ENCODE results near the gene CPAMD8. TPM values are rescaled to one million over a fixed set of nuclear protein-coding genes. Genes with fewer than 3 reads are reported as not detected.

Gene CPAMD8
- total and polyA plus RNA-seq, 2 of the 8 experiments (the other 6 are each of a cell fraction or from before 2014, with no cell fraction given) = 6.1 to 9.2 TPM

DNA sequence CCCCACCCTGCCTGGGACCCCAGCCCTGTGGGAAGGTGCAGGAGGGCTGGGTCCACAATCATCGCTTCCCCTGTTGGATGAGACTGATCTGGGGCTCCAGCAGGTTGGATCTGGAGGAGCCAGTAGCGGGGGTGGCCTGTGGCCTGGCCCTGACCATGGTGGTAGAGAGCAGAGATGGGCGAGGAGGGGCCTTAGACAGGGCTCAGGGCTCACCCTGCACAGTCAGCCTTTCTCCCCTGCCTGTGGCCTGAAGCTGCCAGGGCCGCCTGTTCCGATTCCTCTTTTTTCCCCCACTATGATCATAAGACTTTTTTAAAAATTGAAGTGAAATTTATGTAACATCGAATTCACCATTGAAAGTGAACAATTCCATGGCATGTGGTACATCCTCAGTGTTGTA is 179.2 kb downstream of the CPAMD8 start:
- Histone ChIP-seq H3K23ac (ENCODE audit: insufficient read length) (no peak overlapping the region), H2BK20ac (ENCODE audit: low read length) (no peak overlapping the region), H3K27me3 (replicated peaks in 1 of 4; ENCODE audit: control insufficient read depth in 3 of 4, extremely low read depth in 1 of 4, insufficient read depth in 3 of 4, low read length in 3 of 4) (no peaks in the 10 kb centered on the region), H4K8ac (ENCODE audit: extremely low read depth, insufficient read depth, low read length) (no peak overlapping the region), H2BK12ac (ENCODE audit: low read depth, low read length) (no peak overlapping the region), H2AFZ (ENCODE audit: low read length) (no peak overlapping the region), H3K79me2 (ENCODE audit: control insufficient read depth in 1 of 2, insufficient read depth in 2 of 2, low read length in 2 of 2) (no peaks in the 10 kb centered on the region; a peak in 1 of 4 replicates), H3K27ac (ENCODE audit: low read depth, low read length) (no peak overlapping the region), H3K23me2 (ENCODE audit: low read depth, low read length) (no peaks in the 10 kb centered on the region), H3K4me1 (replicated peaks in 1 of 4; ENCODE audit: control insufficient read depth in 3 of 4, insufficient read depth in 4 of 4, low read length in 3 of 4) (peaks cover 0 to 2% (median under 1%) of the 10 kb centered on the region in 4 experiments; a peak in 2 of 7 replicates), H3K9me3 (ENCODE audit: insufficient read depth in 2 of 2, low read depth in 1 of 2, low read length in 1 of 2) (no peaks in the 10 kb centered on the region), H4K20me1 (replicated peaks in 1 of 2; ENCODE audit: control insufficient read depth in 1 of 2, insufficient read depth in 2 of 2, low read length in 2 of 2) (peaks cover 4 to 14% of the 10 kb centered on the region in 2 experiments), H3K56ac (replicated peaks; ENCODE audit: insufficient read length, low read depth, low read length) (no peak overlapping the region), H2BK15ac (ENCODE audit: low read length) (no peak overlapping the region), H4K5ac (ENCODE audit: insufficient read length, low read depth, low read length) (no peak overlapping the region), H3K14ac (ENCODE audit: insufficient read length) (no peak overlapping the region), H2BK120ac (replicated peaks; ENCODE audit: low read depth, low read length) (no peak overlapping the region), H4K91ac (replicated peaks; ENCODE audit: insufficient read length, low read length) (no peak overlapping the region), H2AK5ac (ENCODE audit: low read depth, low read length) (no peak overlapping the region), H2BK5ac (ENCODE audit: low read depth, low read length) (no peak overlapping the region), H3K9ac (replicated peaks in 1 of 4; ENCODE audit: extremely low read depth in 1 of 4, low read depth in 3 of 4, low read length in 3 of 4) (no peak overlapping the region), H3K18ac (ENCODE audit: extremely low read depth, low read length) (no peak overlapping the region), H3K4ac (replicated peaks; ENCODE audit: insufficient read length, low read depth, low read length) (no peak overlapping the region), H3K79me1 (ENCODE audit: low read depth, low read length) (peaks cover 3% of the 10 kb centered on the region; the same call in 1 of the 2 replicates), H3K36me3 (ENCODE audit: control insufficient read depth in 2 of 4, insufficient read depth in 4 of 4, low read length in 3 of 4) (peaks cover 25 to 83% (median 52%) of the 10 kb centered on the region in 4 experiments), H3K4me2 (ENCODE audit: insufficient read depth in 1 of 2, low read depth in 2 of 2, low read length in 2 of 2) (no peak overlapping the region), H3K4me3 (ENCODE audit: extremely low read depth in 1 of 4, insufficient read depth in 2 of 4, low read depth in 3 of 4, low read length in 4 of 4) (no peak overlapping the region)
- FAIRE-seq (no peak), DNase-seq (ENCODE audit: low read depth in 1 of 2, low spot score in 2 of 2) (no peak)
- ChIA-PET CTCF (ENCODE audit: partially characterized antibody) (no interaction called here), POLR2A (ENCODE audit: partially characterized antibody) (interaction anchor here (0.8 to 1.3 kb wide), 2 partner anchors 9 to 11 kb away, joined by 3 read pairs; no protein-coding TSS in a partner anchor)
- 90% methylated on average over 6 of the region's 6 CpGs; no CpG with 5 or more reads in 1 of the 2 experiments for WGBS, 2 experiments (ENCODE audit: extremely low coverage in 1 of 2, insufficient coverage in 1 of 2, insufficient read length in 1 of 2, insufficient replicate concordance in 2 of 2, low coverage in 1 of 2, low lambda C conversion rate in 2 of 2, missing lambda C conversion rate in 1 of 2)
- TF ChIP-seq TAF7 (optimal IDR thresholded peaks at IDR 0.05; ENCODE audit: borderline replicate concordance, low read depth, low read length) = no peak
- TF ChIP-seq NANOG (IDR thresholded peaks at IDR 0.05; ENCODE audit: insufficient read depth, low read depth, low read length, poor library complexity, severe bottlenecking) = no peak
- TF ChIP-seq SIN3A (conservative IDR thresholded peaks at IDR 0.05 in 1 of 2, IDR thresholded peaks at IDR 0.05 in 1 of 2; ENCODE audit: low read depth in 1 of 2, low read length in 2 of 2) = no peak
- TF ChIP-seq EP300 (IDR thresholded peaks at IDR 0.05; ENCODE audit: borderline replicate concordance in 1 of 2, low read depth in 2 of 2, low read length in 2 of 2) = no peak
- TF ChIP-seq RBBP5 (IDR thresholded peaks at IDR 0.05; ENCODE audit: borderline replicate concordance, low read depth, low read length) = no peak

Data from H1 (cell line).